Large intestine (tissue), 12 donors: Measurements from ENCODE around the gene PDE6C. TPM values are rescaled to one million over a fixed set of nuclear protein-coding genes. Genes with fewer than 3 reads are reported as not detected.

Experiments
- DNase-seq, 2 donors: peaks; one replicate each; pipeline versions ENCODE4 v3.0.0 to v3.0.0-alpha.2; 2013
- H3K27ac ChIP-seq: one replicate; pipeline ENCODE4 v1.5.1; 2013; ENCODE audit warnings: low read length
- H3K27me3 ChIP-seq: 2 replicates; pipeline ENCODE4 v1.6.1; 2013; ENCODE audit warnings: low read length; ENCODE audit not compliant: control insufficient read depth, insufficient read depth
- H3K36me3 ChIP-seq: 2 replicates; pipeline ENCODE4 v1.6.1; 2013; ENCODE audit warnings: low read length; ENCODE audit not compliant: control insufficient read depth, insufficient read depth
- H3K4me1 ChIP-seq: one replicate; pipeline ENCODE4 v1.6.1; 2013; ENCODE audit warnings: low read length; ENCODE audit not compliant: control insufficient read depth, insufficient read depth
- H3K4me3 ChIP-seq: one replicate; pipeline ENCODE4 v1.5.1; 2013; ENCODE audit warnings: low read length
- H3K9me3 ChIP-seq: one replicate; pipeline ENCODE4 v1.6.1; 2013; ENCODE audit warnings: mild to moderate bottlenecking, low read depth, low read length, moderate library complexity; ENCODE audit not compliant: control insufficient read depth
- WGBS: methylation state at CpG from one replicate; pipeline ENCODE4 v1.1.5; 2013; ENCODE audit warnings: low lambda C conversion rate; ENCODE audit not compliant: insufficient coverage; 5-methylcytosine and 5-hydroxymethylcytosine counted together
- long read RNA-seq, 11 donors: transcript quantifications; one replicate each; lab custom pipeline, GENCODE V29; 2026
- polyA plus RNA-seq: library from polyadenylated mRNA; unstranded; fragments of 120-200 nt; gene quantifications from one replicate; pipeline ENCODE4 v1.2.1, GENCODE V29; 2013

PDE6C gene
- 0.55 TPM for polyA plus RNA-seq
- long read RNA-seq, donor 1: 0 reads
- long read RNA-seq, donor 2: 0 reads
- long read RNA-seq, donor 3: 0 reads
- long read RNA-seq, donor 4: 0 reads
- long read RNA-seq, donor 5: 0 reads
- long read RNA-seq, donor 6: 0 reads
- long read RNA-seq, donor 7: 0 reads
- long read RNA-seq, donor 8: 0 reads
- long read RNA-seq, donor 9: 0 reads
- long read RNA-seq, donor 10: 0 reads
- long read RNA-seq, donor 11: 0 reads

DNA sequence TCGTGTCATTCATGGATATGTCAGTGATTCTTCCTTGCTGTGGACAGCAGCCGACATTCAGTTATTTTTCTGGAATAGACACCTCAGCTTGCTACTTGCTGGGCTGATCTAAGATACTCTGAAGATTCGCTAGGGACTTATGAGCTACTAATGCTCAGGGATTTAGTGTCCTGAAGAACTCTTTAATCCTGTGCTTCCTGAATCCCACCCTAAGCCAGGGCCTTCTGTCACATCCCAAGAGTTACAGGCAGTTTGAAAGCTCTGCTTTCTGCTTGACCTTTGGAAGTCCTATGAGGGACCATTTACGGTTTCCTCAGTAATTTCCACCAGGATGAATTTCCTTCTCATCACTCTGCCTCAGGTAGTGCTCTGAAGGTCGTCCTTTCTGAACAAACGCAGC lies at the start of gene PDE6C:
Gene PDE6C, plus strand, starts transcription at position 227 of the 400 bp plus-strand sequence. CDS start 189 bp downstream, outside the sequence.
- DNase-seq: no peak
- Histone ChIP-seq H3K4me1 (no peaks in the 10 kb centered on the region), H3K27me3 (no peaks in the 10 kb centered on the region), H3K4me3 (no peak within 1 kb of the TSS), H3K9me3 (no peaks in the 10 kb centered on the region), H3K36me3 (no peaks in the 10 kb centered on the region), H3K27ac (no peak within 1 kb of the TSS)
- WGBS: no CpG with 5 or more reads among the region's 6 CpGs

DNA sequence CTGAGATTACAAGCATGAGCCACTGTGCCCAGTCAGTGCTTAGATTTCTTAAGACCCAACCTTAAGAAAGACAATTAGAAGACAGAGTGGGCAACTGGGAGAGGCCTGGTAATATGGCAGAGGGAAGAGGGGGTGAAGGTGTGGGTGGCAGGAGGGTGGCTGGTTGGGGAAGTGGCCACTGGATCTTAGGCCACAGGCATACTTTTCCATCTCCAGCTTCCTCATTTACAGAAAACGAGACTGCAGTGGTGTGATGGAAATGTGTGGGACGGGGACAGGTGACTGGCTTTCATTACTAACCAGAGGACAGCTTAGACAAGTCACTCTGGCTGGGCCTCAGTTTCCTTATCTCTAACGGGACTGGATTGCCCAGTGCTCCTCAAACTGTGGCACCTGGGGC lies 46.9 kb upstream of the PDE6C start:
- H3K4me3 ChIP-seq: no peak overlapping the region
- no peaks in the 10 kb centered on the region for H3K4me1 ChIP-seq
- 80% methylated on average over 1 of the region's 3 CpGs for WGBS
- H3K9me3 ChIP-seq: no peaks in the 10 kb centered on the region
- peaks cover 51% of the 10 kb centered on the region for H3K27me3 ChIP-seq
- H3K36me3 ChIP-seq: no peaks in the 10 kb centered on the region
- DNase-seq: no peak
- no peak overlapping the region for H3K27ac ChIP-seq

DNA sequence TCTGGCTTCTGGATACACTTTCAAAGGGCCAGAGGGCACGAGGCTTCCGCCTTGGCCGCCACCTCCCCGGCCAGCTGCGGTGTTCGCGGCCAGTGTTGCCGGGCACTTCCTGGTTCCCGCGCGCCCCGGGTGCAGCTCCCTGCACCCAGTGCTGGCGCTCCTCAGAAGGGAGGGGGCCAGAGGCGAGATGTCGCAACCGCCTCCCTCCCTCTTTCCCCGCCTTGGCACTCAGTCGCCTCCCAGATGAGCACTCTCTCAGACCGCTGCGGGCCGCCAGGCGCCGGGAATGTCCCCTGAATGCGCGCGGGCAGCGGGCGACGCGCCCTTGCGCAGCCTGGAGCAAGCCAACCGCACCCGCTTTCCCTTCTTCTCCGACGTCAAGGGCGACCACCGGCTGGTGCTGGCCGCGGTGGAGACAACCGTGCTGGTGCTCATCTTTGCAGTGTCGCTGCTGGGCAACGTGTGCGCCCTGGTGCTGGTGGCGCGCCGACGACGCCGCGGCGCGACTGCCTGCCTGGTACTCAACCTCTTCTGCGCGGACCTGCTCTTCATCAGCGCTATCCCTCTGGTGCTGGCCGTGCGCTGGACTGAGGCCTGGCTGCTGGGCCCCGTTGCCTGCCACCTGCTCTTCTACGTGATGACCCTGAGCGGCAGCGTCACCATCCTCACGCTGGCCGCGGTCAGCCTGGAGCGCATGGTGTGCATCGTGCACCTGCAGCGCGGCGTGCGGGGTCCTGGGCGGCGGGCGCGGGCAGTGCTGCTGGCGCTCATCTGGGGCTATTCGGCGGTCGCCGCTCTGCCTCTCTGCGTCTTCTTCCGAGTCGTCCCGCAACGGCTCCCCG lies 45.7 kb upstream of the PDE6C start, which contains the start of gene FFAR4:
Gene FFAR4, plus strand, starts transcription at position 231 of the 842 bp plus-strand sequence. Its CDS starts 56 bp downstream, at position 287.
- no peaks in the 10 kb centered on the region for H3K4me1 ChIP-seq
- H3K27ac ChIP-seq: no peak within 1 kb of the TSS
- H3K9me3 ChIP-seq: no peaks in the 10 kb centered on the region
- DNase-seq: peak in 1 of 2 donors; percentile 56
- peak within 1 kb of the TSS; percentile 4 for H3K4me3 ChIP-seq
- WGBS: no CpG with 5 or more reads among the region's 85 CpGs
- no peaks in the 10 kb centered on the region for H3K36me3 ChIP-seq
- H3K27me3 ChIP-seq: peaks cover 61% of the 10 kb centered on the region

DNA sequence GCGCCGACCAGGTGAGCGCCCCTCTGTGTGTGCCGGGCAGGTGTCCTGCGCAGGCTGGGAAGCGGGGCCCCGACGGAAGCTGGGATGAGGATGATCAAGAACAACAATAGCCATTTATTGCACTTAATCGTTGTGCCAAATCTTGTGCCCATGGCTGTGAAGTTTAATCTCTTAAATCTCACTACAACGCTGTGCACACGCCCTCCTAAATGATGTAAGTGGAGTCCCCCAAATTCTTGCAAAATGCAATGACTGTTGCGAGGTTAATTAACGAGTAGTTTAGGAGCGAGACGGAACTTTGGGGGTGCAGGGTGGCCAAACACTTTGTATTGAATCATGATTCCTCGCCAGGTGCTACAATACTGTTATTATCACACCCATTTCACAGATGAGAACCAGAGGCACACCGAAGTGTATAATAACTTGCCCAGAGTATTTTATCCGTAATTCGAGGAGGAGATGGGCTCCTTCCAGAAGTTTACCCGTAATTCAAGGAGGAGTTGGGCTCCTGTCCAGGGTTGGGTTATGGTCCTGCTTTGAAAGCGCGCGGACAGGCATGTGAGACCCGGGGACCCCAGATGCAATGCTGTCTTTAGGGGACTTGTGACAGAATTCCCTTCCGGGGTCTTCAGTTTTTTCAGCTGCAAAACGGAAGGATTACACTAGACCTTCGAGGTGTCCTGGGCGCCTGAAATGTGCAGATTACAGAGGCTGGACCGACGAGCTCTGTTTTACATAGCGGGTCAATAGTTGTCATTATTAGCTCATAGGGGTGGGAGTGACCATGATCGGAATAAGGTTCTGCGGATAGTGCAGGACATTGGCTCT lies 44.8 kb upstream of the PDE6C start:
- Histone ChIP-seq H3K4me3 (no peak overlapping the region), H3K36me3 (no peaks in the 10 kb centered on the region), H3K27me3 (peaks cover 61% of the 10 kb centered on the region), H3K9me3 (no peaks in the 10 kb centered on the region), H3K4me1 (no peaks in the 10 kb centered on the region), H3K27ac (no peak overlapping the region)
- WGBS: 20% methylated on average over 1 of the region's 33 CpGs
- no peak for DNase-seq

DNA sequence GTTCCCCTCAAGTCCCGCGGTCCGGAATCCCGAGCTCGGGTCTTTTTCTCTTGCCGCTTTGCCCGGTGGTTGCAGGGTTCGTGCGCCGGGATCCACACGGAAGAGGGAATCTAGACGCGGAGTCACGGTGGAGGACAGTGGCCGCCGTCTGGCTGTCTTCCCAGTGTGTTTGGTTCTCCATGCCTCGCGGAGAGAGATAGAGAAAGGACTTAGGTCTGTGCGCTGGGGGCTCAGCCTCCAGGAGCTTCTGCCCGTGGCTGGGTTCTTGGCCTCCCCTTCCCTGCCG lies 44.3 kb upstream of the PDE6C start:
- WGBS: no CpG with 5 or more reads among the region's 21 CpGs
- H3K27ac ChIP-seq: no peak overlapping the region

DNA sequence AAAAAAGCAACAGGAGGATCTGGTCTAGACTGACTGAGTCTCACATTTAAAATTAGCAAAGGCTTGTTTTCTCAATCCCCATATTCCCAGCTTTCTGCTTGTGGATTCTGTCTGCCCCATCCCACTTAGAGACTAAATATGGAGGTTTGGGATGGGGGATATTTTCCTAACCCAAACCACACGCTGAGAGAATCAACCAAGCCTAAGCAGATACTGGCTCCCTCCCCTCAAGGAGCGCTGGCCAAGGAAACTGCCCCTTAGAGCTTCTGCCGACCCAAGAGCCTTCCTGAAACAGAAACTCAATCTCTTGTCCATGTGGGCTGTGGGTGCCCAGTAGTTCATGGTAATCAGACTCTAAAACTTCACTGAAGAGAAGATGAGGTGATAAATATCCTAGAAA lies 42.0 kb upstream of the PDE6C start:
- Histone ChIP-seq H3K9me3 (no peaks in the 10 kb centered on the region), H3K4me1 (no peaks in the 10 kb centered on the region), H3K4me3 (no peak overlapping the region), H3K36me3 (no peaks in the 10 kb centered on the region), H3K27ac (no peak overlapping the region), H3K27me3 (peaks cover 56% of the 10 kb centered on the region)
- DNase-seq: no peak
- no CpG with 5 or more reads among the region's 3 CpGs for WGBS

More for the DNA sequence above, 44.3 kb upstream of the PDE6C start:
- no peak for DNase-seq
- peaks cover 61% of the 10 kb centered on the region for H3K27me3 ChIP-seq
- H3K9me3 ChIP-seq: no peaks in the 10 kb centered on the region
- no peaks in the 10 kb centered on the region for H3K36me3 ChIP-seq
- no peaks in the 10 kb centered on the region for H3K4me1 ChIP-seq
- no peak overlapping the region for H3K4me3 ChIP-seq

DNA sequence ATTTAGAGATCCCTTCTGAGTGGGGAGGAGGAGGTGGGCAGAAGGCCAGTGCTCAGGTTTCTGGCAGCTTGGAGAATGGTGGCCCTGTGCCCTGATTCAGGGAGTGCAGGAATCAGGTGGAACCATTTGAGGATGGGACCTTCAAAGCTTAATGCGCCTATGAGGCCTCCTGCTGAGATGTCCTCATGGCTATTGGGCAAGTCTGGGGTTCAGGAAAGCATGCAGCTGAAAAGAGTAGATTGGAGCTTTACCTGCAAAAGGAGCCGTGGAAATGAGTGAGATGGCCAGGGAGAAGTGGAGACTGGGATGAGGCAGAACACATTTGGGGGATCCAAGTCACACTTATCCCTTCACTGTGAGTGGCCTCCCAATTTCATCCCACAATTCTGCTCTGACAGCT lies 39.7 kb upstream of the PDE6C start:
- no CpG with 5 or more reads among the region's 2 CpGs for WGBS
- peaks cover 34% of the 10 kb centered on the region for H3K27me3 ChIP-seq
- no peaks in the 10 kb centered on the region for H3K9me3 ChIP-seq
- no peak overlapping the region for H3K27ac ChIP-seq
- H3K4me1 ChIP-seq: no peaks in the 10 kb centered on the region
- no peak overlapping the region for H3K4me3 ChIP-seq
- no peaks in the 10 kb centered on the region for H3K36me3 ChIP-seq
- DNase-seq: no peak

DNA sequence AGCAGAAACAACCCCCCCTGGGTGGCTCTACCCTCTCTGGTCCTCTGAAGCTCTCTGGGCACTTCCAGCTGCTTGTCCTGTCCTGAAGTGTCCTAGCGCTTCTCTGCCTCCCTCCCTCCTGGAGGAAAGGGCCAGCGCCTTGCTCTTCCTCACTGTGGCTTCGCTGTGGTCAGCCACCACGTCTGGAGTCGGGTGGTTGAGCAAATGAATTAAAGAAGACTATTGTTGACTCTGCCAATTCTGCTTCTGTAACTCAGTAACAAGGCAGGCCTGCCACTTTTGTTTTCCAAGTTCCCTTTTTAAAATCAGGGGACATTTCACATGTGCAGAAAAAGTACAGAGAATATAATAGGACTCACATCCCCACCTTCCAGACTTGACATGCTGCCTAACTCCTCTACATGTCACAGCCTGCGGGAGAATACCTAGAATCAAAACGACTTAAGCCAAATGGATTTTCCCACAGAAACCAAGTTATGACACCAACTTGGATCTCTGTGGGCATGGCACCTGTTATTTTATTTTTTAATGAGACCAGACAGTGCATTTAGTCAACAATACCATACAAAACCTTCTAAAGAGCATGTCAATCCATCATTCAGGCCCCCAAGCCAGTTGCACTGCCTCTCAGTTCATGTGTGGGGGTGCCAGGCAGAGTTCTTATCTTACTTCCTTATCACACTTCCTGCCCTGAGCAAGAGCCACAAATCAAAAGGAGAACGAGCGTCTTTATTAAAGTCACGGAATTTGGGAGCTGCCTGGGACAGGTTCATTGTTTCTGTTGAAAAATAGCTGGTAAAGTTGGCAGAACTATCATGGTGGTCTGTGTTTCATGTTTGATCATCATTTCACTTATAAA lies 39.1 kb upstream of the PDE6C start:
- Histone ChIP-seq H3K9me3 (no peaks in the 10 kb centered on the region), H3K27ac (no peak overlapping the region), H3K36me3 (no peaks in the 10 kb centered on the region), H3K27me3 (peaks cover 27% of the 10 kb centered on the region), H3K4me1 (no peaks in the 10 kb centered on the region), H3K4me3 (no peak overlapping the region)
- no peak for DNase-seq
- no CpG with 5 or more reads among the region's 10 CpGs for WGBS

DNA sequence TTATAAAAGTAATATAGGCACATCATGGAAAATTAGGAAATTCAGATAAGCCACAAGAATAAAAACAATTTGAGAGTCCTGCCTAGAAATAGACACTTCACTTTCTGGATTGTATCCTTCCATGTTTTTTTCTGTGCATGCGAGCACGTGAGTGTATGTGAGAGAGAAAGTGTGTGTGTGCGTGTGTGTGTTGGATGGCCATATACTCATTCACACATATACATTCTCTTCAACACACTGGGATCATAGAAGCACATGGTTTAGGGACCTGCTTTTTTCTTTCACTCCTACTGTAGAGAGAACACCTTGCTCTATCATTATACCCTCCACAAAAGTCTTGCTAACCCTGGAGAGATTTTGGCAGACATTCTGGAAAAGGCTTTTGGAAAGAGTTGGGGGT lies 38.4 kb upstream of the PDE6C start:
- no peak for DNase-seq
- WGBS: no CpG with 5 or more reads among the region's 3 CpGs
- Histone ChIP-seq H3K4me3 (no peak overlapping the region), H3K36me3 (no peaks in the 10 kb centered on the region), H3K27ac (no peak overlapping the region), H3K27me3 (peaks cover 20% of the 10 kb centered on the region), H3K4me1 (peaks cover 3% of the 10 kb centered on the region), H3K9me3 (no peaks in the 10 kb centered on the region)

DNA sequence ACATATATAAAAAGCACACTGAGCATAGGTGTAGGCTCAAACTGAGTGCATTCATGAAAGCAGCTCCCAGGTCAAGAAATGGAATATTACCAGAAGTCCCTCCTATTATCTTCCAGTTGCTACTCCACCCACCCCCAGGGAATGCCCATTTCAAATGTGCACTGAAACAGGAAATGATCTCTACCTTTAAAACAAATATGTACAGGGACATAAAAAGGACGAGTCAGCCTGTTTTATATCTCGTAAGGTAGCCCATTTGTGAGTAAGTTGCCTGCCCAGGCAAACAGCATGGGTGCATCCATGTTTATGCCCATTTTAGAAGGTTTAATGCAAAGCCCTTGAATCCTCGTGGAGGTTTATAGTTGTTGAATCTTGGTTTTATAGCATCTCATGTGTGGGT lies 35.4 kb upstream of the PDE6C start:
- peaks cover 3% of the 10 kb centered on the region for H3K4me1 ChIP-seq
- no peaks in the 10 kb centered on the region for H3K27me3 ChIP-seq
- H3K36me3 ChIP-seq: no peaks in the 10 kb centered on the region
- no peaks in the 10 kb centered on the region for H3K9me3 ChIP-seq
- no CpG with 5 or more reads among the region's 3 CpGs for WGBS
- DNase-seq: no peak
- no peak overlapping the region for H3K4me3 ChIP-seq
- no peak overlapping the region for H3K27ac ChIP-seq
